Uterus (tissue), 2 donors: ENCODE measurements around the gene KHDC3L.

Experiments
- POLR2A ChIP-seq, 2 donors: fragments of 450-650 bp; IDR thresholded peaks; one replicate each; pipeline ENCODE4 v1.6.1; 2016; ENCODE audit warnings: antibody characterized with exemption in 2 of 2, mild to moderate bottlenecking in 1 of 2, moderate library complexity in 1 of 2
- TF ChIP-seq, protein P1 (sequence below), 4 experiments: fragments of 200-600 bp in 2 of 4; fragments of 450-650 bp in 2 of 4; sonication (generic) in 2 of 4; IDR thresholded peaks; one replicate each; pipeline ENCODE4 v1.5.1; 2016 to 2019; ENCODE audit warnings: antibody characterized with exemption in 4 of 4, mild to moderate bottlenecking in 2 of 4, moderate library complexity in 1 of 4

- TF ChIP-seq, protein P1, sequence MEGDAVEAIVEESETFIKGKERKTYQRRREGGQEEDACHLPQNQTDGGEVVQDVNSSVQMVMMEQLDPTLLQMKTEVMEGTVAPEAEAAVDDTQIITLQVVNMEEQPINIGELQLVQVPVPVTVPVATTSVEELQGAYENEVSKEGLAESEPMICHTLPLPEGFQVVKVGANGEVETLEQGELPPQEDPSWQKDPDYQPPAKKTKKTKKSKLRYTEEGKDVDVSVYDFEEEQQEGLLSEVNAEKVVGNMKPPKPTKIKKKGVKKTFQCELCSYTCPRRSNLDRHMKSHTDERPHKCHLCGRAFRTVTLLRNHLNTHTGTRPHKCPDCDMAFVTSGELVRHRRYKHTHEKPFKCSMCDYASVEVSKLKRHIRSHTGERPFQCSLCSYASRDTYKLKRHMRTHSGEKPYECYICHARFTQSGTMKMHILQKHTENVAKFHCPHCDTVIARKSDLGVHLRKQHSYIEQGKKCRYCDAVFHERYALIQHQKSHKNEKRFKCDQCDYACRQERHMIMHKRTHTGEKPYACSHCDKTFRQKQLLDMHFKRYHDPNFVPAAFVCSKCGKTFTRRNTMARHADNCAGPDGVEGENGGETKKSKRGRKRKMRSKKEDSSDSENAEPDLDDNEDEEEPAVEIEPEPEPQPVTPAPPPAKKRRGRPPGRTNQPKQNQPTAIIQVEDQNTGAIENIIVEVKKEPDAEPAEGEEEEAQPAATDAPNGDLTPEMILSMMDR (IDR thresholded peaks at IDR 0.05): no peak
- no peak for TF ChIP-seq POLR2A (IDR thresholded peaks at IDR 0.05)
These were observed 19.3 kb upstream of the KHDC3L start for GRCh38 chr6:73343164-73343563.
